Neural crest cell (in vitro differentiated cells): ENCODE data around the gene CCDC33. TPM values are rescaled to one million over a fixed set of nuclear protein-coding genes. Genes with fewer than 3 reads are reported as not detected.

Experiments used
- DNase-seq: peaks from one replicate; pipeline ENCODE4 v3.0.0; 2021; ENCODE audit warnings: low read depth, mixed read lengths, low spot score
- H3K27ac Mint-ChIP-seq: one replicate; pipeline ENCODE4 v1.8.0; 2021; ENCODE audit warnings: mild to moderate bottlenecking, mixed read lengths; ENCODE audit not compliant: unreplicated experiment
- H3K27me3 Mint-ChIP-seq: 2 replicates; pipeline ENCODE4 v1.8.0; 2021; ENCODE audit warnings: low read depth, mild to moderate bottlenecking, mixed read lengths
- H3K36me3 Mint-ChIP-seq: 2 replicates; pipeline ENCODE4 v1.8.0; 2021; ENCODE audit warnings: low read depth, mild to moderate bottlenecking, mixed read lengths
- H3K4me1 Mint-ChIP-seq: 2 replicates; pipeline ENCODE4 v1.8.0; 2021; ENCODE audit warnings: mixed read lengths
- H3K4me3 Mint-ChIP-seq: one replicate; pipeline ENCODE4 v1.8.0; 2021; ENCODE audit warnings: mild to moderate bottlenecking, mixed read lengths
- H3K9me3 Mint-ChIP-seq: 2 replicates; pipeline ENCODE4 v1.8.0; 2021; ENCODE audit warnings: mixed read lengths
- total RNA-seq: library from RNA; stranded (reverse); gene quantifications from 2 replicates; pipeline ENCODE4 v1.2.1, GENCODE V29; 2021
- TF ChIP-seq, protein P1 (sequence below): fragments of 200-600 bp; sonication (generic); conservative IDR thresholded peaks from 2 replicates; pipeline ENCODE4 v1.5.0; 2021; ENCODE audit warnings: antibody characterized with exemption, mild to moderate bottlenecking

Gene CCDC33
- total RNA-seq, 1 donor from 2014 or later, result 15.1 TPM

DNA sequence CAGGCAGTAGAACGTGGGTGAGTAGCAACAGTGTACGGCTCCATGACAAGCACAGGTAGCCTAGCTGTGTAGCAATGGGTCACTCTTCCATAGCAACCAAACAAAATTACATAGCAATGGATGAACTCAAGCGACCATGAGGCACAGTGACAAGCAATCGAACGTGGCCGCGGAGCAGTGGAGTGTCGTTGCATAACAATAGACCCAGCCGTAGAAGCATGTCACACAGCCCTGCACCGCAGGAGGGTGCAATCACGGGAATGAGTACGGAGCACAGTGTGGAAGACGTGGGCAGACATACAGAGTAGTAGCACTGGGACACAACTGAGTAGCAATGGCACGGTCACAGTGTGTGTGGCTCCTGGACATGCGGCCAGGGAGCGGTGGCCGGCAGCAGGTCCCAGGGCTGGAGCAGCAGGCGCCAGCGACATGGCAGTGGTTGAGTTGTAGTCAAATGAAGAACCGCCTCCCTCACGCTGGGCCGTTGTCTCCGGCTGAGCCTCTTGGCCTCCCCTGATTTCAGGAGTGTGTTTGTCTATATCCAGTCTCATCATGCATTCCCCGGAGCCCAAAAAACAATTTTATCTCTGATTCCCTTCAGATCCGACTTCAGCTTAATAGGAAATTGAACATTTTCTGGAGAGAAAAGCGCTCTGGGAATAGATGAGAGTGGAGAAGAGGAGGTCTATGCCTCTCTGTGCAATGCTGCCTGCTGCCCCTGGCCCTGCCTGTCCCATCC is 64.1 kb downstream of the CCDC33 start:
- Mint-ChIP-seq H3K27ac (no peak overlapping the region), H3K36me3 (no peaks in the 10 kb centered on the region), H3K27me3 (peaks cover 27% of the 10 kb centered on the region), H3K4me1 (peaks cover 59% of the 10 kb centered on the region), H3K4me3 (peak overlapping the region; percentile 5), H3K9me3 (no peaks in the 10 kb centered on the region)
- TF ChIP-seq, protein P1, sequence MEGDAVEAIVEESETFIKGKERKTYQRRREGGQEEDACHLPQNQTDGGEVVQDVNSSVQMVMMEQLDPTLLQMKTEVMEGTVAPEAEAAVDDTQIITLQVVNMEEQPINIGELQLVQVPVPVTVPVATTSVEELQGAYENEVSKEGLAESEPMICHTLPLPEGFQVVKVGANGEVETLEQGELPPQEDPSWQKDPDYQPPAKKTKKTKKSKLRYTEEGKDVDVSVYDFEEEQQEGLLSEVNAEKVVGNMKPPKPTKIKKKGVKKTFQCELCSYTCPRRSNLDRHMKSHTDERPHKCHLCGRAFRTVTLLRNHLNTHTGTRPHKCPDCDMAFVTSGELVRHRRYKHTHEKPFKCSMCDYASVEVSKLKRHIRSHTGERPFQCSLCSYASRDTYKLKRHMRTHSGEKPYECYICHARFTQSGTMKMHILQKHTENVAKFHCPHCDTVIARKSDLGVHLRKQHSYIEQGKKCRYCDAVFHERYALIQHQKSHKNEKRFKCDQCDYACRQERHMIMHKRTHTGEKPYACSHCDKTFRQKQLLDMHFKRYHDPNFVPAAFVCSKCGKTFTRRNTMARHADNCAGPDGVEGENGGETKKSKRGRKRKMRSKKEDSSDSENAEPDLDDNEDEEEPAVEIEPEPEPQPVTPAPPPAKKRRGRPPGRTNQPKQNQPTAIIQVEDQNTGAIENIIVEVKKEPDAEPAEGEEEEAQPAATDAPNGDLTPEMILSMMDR, result no peak
- DNase-seq, result no peak

DNA sequence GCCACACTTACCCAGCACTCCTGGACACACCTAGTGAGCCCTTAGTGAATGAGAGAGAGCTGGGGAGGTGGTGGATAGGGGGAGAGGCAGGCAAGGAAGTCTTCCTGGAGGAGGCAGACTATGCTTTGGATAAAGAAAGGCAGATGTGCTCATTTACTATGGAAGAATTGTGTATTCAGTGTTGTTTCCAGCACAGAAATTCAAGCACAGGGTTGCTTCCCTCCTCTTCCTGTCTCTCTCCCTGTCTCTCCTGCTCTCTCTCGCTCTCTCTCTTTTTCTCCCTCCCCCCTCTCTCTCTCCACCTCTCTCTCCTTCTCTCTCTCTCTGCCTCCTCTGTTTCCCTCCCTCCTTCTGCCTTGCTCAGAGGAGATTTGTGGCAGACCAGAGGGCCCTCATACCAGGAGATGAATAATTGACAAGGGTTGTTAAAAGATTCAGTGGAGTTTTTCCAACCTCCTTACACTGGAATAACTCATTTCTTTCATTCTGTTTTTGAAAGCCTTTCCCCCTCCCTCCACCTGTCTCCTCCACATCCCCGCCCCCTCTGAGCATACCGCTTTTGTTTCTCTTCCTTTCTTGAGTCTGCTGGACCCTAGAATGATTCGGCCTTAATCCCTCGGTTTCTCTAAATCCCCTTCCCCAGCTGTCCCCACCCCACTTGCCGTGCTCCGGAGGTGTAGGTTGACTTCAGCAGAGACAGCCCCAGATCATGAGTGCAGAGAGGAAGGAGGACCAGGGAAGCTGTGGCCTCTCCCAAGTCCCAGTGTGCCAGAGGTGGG is 65.6 kb downstream of the CCDC33 start:
- Mint-ChIP-seq H3K4me1 (peaks cover 75% of the 10 kb centered on the region), H3K27me3 (peaks cover 27% of the 10 kb centered on the region), H3K4me3 (no peak overlapping the region), H3K9me3 (no peaks in the 10 kb centered on the region), H3K27ac (no peak overlapping the region), H3K36me3 (no peaks in the 10 kb centered on the region)
- no peak for DNase-seq
- TF ChIP-seq, protein P1, result no peak

DNA sequence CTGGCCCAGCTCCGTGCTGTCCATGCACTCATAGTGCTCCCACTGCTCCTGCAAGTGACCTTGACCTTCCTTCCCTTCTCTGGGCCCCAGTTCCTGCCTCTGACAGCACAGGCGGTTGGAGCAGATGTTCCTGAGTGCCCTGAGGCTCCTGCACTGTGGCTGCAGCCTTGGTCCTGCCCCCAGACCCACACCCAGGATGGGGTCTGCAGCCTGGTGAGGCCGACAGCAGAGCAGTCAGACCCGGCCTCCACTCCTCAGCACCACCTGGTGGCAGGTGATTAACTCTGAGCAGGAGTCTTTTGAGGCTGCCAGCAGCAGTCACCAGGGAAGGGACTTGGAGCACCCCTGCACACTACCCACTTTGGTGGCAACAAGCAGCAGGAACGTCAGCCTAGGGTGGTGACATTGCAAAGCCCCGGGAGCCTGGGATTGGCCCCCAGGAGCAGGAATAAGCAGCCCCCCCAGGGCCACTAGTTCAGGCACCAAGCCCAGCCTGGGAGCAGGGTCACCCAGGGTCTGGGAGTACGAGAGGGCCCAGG is 66.8 kb downstream of the CCDC33 start:
- TF ChIP-seq, protein P1, result peak; percentile 70
- Mint-ChIP-seq H3K27me3 (peaks cover 27% of the 10 kb centered on the region), H3K36me3 (no peaks in the 10 kb centered on the region), H3K9me3 (no peaks in the 10 kb centered on the region), H3K4me3 (peak overlapping the region; percentile 33), H3K4me1 (peaks cover 85% of the 10 kb centered on the region), H3K27ac (no peak overlapping the region)
- DNase-seq, result peak; percentile 72

DNA sequence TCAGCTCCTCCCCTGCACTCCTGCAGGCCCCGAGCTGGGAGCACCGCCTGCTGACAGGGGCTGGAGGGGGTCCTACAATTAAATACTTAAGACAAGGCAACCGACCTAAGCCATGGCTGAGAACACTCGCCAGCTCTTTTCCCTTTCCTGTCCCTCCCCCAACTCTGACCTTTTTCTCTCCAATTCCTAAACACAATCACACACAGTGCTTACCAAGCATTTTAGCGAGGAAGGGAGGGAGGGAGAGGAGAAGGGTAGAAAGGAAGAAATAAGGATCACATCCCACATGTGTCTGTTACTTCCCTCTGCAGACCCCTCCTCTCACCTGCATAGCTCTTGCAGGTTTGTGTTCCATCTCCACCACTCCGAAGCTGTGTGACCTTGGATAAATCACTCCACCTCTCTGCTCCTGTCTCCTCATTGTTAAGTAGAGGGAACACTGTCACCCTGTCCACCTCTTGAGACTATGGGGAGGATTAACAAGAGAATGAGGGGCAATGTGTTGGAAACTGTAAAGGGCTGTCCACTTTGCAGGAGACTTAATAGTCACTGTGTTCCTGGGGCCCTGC is 67.7 kb downstream of the CCDC33 start:
- no peak for DNase-seq
- H3K4me3 Mint-ChIP-seq, result peak overlapping the region; percentile 71
- H3K4me1 Mint-ChIP-seq, result peaks cover 90% of the 10 kb centered on the region
- TF ChIP-seq, protein P1, result no peak
- no peaks in the 10 kb centered on the region for H3K36me3 Mint-ChIP-seq
- H3K27me3 Mint-ChIP-seq, result peaks cover 24% of the 10 kb centered on the region
- no peaks in the 10 kb centered on the region for H3K9me3 Mint-ChIP-seq
- peak overlapping the region; percentile 60 for H3K27ac Mint-ChIP-seq

DNA sequence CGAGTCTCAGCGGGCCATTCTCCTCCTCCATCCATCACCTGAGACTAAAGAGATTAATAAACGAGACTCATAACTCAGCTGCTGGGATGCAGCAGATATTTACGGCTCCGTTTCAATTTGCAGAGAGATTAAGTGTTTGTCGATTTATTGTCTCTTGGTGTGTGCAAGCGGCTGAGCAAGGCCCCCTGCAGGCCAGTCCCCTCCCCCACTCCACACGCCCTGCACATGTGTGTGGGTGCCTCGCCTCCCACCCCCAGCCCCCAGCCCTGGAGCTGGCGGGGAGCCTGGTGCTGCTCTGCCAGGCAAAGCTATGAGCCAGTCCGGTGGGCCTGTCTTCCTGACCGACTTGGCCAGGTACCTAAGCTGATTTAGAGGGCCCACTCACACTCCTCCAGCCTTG is 68.3 kb downstream of the CCDC33 start:
- Mint-ChIP-seq H3K4me3 (peak overlapping the region; percentile 71), H3K4me1 (peaks cover 94% of the 10 kb centered on the region), H3K36me3 (no peaks in the 10 kb centered on the region), H3K27ac (peak overlapping the region; percentile 85), H3K27me3 (peaks cover 24% of the 10 kb centered on the region), H3K9me3 (no peaks in the 10 kb centered on the region)
- TF ChIP-seq, protein P1, result no peak
- no peak for DNase-seq
